Trophoblast cell (in vitro differentiated cells and primary cell): Measurements from ENCODE around the gene IFT57.

Experiments
- DNase-seq, 2 donors: peaks; one replicate each; pipeline ENCODE4 v3.0.0-alpha.2; 2016
- H2AFZ ChIP-seq: 2 replicates; pipeline ENCODE4 v1.6.1; 2013; ENCODE audit warnings: low read length, moderate library complexity, mild to moderate bottlenecking; ENCODE audit not compliant: insufficient read depth, poor library complexity
- H2AK5ac ChIP-seq: 2 replicates; pipeline ENCODE4 v1.6.1; 2013; ENCODE audit warnings: mild to moderate bottlenecking, low read length
- H2BK120ac ChIP-seq: 2 replicates; pipeline ENCODE4 v1.6.1; 2013; ENCODE audit warnings: low read length, mild to moderate bottlenecking, moderate library complexity; ENCODE audit not compliant: insufficient read depth, poor library complexity
- H2BK12ac ChIP-seq: 2 replicates; pipeline ENCODE4 v1.6.1; 2013; ENCODE audit warnings: mild to moderate bottlenecking, low read length, moderate library complexity
- H2BK5ac ChIP-seq: 2 replicates; pipeline ENCODE4 v1.6.1; 2013; ENCODE audit warnings: low read length, low read depth, moderate library complexity, mild to moderate bottlenecking; ENCODE audit not compliant: poor library complexity
- H3K14ac ChIP-seq: 2 replicates; pipeline ENCODE4 v1.6.1; 2013; ENCODE audit warnings: mild to moderate bottlenecking, low read length
- H3K18ac ChIP-seq: 2 replicates; pipeline ENCODE4 v1.6.1; 2013; ENCODE audit warnings: mild to moderate bottlenecking, low read length
- H3K23ac ChIP-seq: 2 replicates; pipeline ENCODE4 v1.6.1; 2013; ENCODE audit warnings: low read length
- H3K27ac ChIP-seq: 2 replicates; pipeline ENCODE4 v1.5.1; 2013; ENCODE audit warnings: low read depth, mild to moderate bottlenecking, inconsistent platforms, low read length, moderate library complexity
- H3K27me3 ChIP-seq: 2 replicates; pipeline ENCODE4 v1.6.1; 2013; ENCODE audit warnings: inconsistent platforms, mild to moderate bottlenecking, low read length, moderate library complexity; ENCODE audit not compliant: insufficient read depth
- H3K36me3 ChIP-seq, 2 experiments: 1 replicate in 1 of 2; 2 replicates in 1 of 2; pipeline ENCODE4 v1.6.1; 2013; ENCODE audit warnings: low read length in 2 of 2, mild to moderate bottlenecking in 2 of 2, moderate library complexity in 1 of 2; ENCODE audit not compliant: insufficient read depth in 2 of 2, control insufficient read depth in 1 of 2
- H3K4ac ChIP-seq: 2 replicates; pipeline ENCODE4 v1.6.1; 2013; ENCODE audit warnings: low read depth, mild to moderate bottlenecking, low read length, moderate library complexity
- H3K4me1 ChIP-seq, 2 experiments: 1 replicate in 1 of 2; 2 replicates in 1 of 2; pipeline ENCODE4 v1.6.1; 2013; ENCODE audit warnings: low read length in 2 of 2, mild to moderate bottlenecking in 2 of 2, moderate library complexity in 1 of 2; ENCODE audit not compliant: insufficient read depth in 2 of 2, control insufficient read depth in 1 of 2
- H3K4me2 ChIP-seq: 2 replicates; pipeline ENCODE4 v1.6.1; 2013; ENCODE audit warnings: inconsistent platforms, mild to moderate bottlenecking, low read length, moderate library complexity
- H3K4me3 ChIP-seq: 2 replicates; pipeline ENCODE4 v1.5.1; 2013; ENCODE audit warnings: mild to moderate bottlenecking, low read depth, low read length, inconsistent platforms
- H3K79me1 ChIP-seq: one replicate; pipeline ENCODE4 v1.6.1; 2013; ENCODE audit warnings: low read length
- H3K79me2 ChIP-seq: 2 replicates; pipeline ENCODE4 v1.6.1; 2013; ENCODE audit warnings: low read length, mild to moderate bottlenecking; ENCODE audit not compliant: control insufficient read depth, insufficient read depth, poor library complexity
- H3K9ac ChIP-seq: 2 replicates; pipeline ENCODE4 v1.6.1; 2013; ENCODE audit warnings: mild to moderate bottlenecking, low read length
- H3K9me3 ChIP-seq: 2 replicates; pipeline ENCODE4 v1.6.1; 2013; ENCODE audit warnings: low read depth, mild to moderate bottlenecking, control low read depth, inconsistent platforms, low read length; ENCODE audit not compliant: insufficient read depth
- H4K12ac ChIP-seq: 2 replicates; pipeline ENCODE4 v1.6.1; 2013; ENCODE audit warnings: low read depth, mild to moderate bottlenecking, low read length, moderate library complexity
- H4K8ac ChIP-seq: 2 replicates; pipeline ENCODE4 v1.6.1; 2013; ENCODE audit warnings: low read depth, mild to moderate bottlenecking, low read length, moderate library complexity
- H4K91ac ChIP-seq: one replicate; pipeline ENCODE4 v1.6.1; 2013; ENCODE audit warnings: low read depth, mild to moderate bottlenecking, low read length, moderate library complexity
- WGBS: extraction: QIAGEN DNeasy Blood & Tissue Kit; methylation state at CpG from one replicate; pipeline ENCODE4 v1.1.7; 2013; ENCODE audit warnings: missing lambda C conversion rate; ENCODE audit not compliant: insufficient read length, insufficient coverage; ENCODE audit errors: extremely low coverage; 5-methylcytosine and 5-hydroxymethylcytosine counted together

IFT57 gene

DNA sequence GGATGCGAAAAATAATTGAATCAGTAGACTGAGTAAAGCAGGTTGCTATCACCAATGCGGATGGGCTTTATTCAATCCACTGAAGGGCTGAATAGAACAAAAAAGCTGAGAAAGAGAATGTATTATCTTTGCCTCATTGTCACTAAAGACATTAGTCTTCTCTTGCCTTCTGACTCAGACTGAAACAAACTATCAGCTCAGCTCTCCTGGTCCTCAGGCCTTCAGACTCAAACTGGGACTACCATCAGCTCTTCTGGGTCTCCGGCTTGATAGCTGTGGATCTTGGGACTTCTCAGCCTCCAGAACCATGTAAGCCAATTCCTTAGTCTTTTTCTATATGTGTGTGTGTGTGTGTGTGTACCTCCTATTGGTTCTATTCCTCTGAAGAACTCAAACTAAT lies 12.6 kb downstream of the IFT57 start:
- Histone ChIP-seq H4K91ac (no peak overlapping the region), H3K79me1 (no peaks in the 10 kb centered on the region), H4K8ac (no peak overlapping the region), H2BK120ac (no peak overlapping the region), H4K12ac (no peak overlapping the region), H3K79me2 (no peaks in the 10 kb centered on the region), H3K27me3 (no peaks in the 10 kb centered on the region), H3K4me1 (no peaks in the 10 kb centered on the region), H3K4me3 (no peak overlapping the region), H3K27ac (no peak overlapping the region), H2BK5ac (no peak overlapping the region), H3K4me2 (no peak overlapping the region), H3K18ac (no peak overlapping the region), H2BK12ac (no peak overlapping the region), H3K14ac (no peak overlapping the region), H3K9me3 (no peaks in the 10 kb centered on the region), H3K9ac (no peak overlapping the region), H2AK5ac (no peak overlapping the region), H3K36me3 (peaks cover 2% of the 10 kb centered on the region in 2 experiments), H3K4ac (no peak overlapping the region), H2AFZ (no peak overlapping the region), H3K23ac (no peak overlapping the region)
- DNase-seq = no peak
- no CpG with 5 or more reads among the region's 3 CpGs for WGBS

DNA sequence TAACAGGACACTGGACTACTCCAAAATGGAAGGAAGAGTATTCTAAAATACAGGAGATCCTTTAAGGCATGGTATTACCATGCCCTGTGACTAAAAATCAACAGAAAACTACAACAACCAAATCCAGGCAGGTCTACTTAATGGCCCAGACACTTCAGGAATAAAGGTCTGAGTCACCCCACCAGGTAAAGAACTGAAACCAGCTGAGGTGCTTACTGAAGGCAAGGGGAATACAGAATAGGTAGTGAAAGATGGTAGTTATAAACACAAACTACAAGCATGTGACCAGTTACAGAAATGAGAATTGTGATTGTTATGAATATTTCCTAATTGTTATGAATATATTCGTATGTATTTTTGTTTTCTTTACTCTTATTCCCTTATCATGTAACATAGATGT lies 13.4 kb downstream of the IFT57 start:
- H3K14ac ChIP-seq = no peak overlapping the region
- H4K8ac ChIP-seq = no peak overlapping the region
- no peak overlapping the region for H3K27ac ChIP-seq
- peaks cover 2% of the 10 kb centered on the region in 2 experiments for H3K36me3 ChIP-seq
- H3K9me3 ChIP-seq = no peaks in the 10 kb centered on the region
- no peak overlapping the region for H2AFZ ChIP-seq
- H3K4me3 ChIP-seq = no peak overlapping the region
- no peaks in the 10 kb centered on the region for H3K4me1 ChIP-seq
- H4K12ac ChIP-seq = no peak overlapping the region
- no peak overlapping the region for H3K18ac ChIP-seq
- no peak overlapping the region for H2BK12ac ChIP-seq
- H3K79me1 ChIP-seq = no peaks in the 10 kb centered on the region
- no peak overlapping the region for H3K23ac ChIP-seq
- H3K27me3 ChIP-seq = no peaks in the 10 kb centered on the region
- no peak for DNase-seq
- no peak overlapping the region for H3K4ac ChIP-seq
- no peaks in the 10 kb centered on the region for H3K79me2 ChIP-seq
- no peak overlapping the region for H3K4me2 ChIP-seq
- no peak overlapping the region for H2AK5ac ChIP-seq
- no peak overlapping the region for H4K91ac ChIP-seq
- no peak overlapping the region for H3K9ac ChIP-seq
- no peak overlapping the region for H2BK120ac ChIP-seq
- no CpG with 5 or more reads among the region's 1 CpG for WGBS
- no peak overlapping the region for H2BK5ac ChIP-seq

DNA sequence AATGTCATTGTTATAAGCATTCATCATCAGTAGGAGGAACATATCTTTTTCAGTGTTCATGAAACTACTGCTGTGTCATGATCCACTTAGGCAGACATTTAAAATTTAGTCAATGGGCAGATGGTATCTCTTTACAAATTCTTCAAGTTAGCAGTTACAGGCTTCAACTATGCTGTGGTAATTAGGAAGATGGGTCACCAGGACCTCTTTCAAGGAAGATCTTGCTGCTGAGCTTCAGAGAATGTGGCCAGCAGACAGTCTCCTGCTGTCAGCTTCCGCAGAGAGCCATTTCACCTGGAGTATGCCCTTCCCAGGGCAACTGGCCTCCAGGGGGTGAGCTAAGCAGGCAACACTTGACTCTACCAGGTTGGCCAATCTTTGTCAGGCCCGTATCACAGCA lies 19.4 kb downstream of the IFT57 start:
- no peak overlapping the region for H2BK12ac ChIP-seq
- H3K27me3 ChIP-seq = no peaks in the 10 kb centered on the region
- H4K12ac ChIP-seq = no peak overlapping the region
- H3K4me1 ChIP-seq = no peaks in the 10 kb centered on the region
- H3K9me3 ChIP-seq = no peaks in the 10 kb centered on the region
- no peak overlapping the region for H3K4me2 ChIP-seq
- no peak overlapping the region for H4K8ac ChIP-seq
- no peak overlapping the region for H3K23ac ChIP-seq
- H3K79me1 ChIP-seq = no peaks in the 10 kb centered on the region
- no peak overlapping the region for H3K18ac ChIP-seq
- H2AFZ ChIP-seq = no peak overlapping the region
- WGBS = no CpG with 5 or more reads among the region's 2 CpGs
- no peak overlapping the region for H3K4ac ChIP-seq
- H3K27ac ChIP-seq = no peak overlapping the region
- no peak overlapping the region for H2BK120ac ChIP-seq
- no peaks in the 10 kb centered on the region for H3K36me3 ChIP-seq
- peak; percentile 58 to 72 for DNase-seq
- H3K4me3 ChIP-seq = no peak overlapping the region
- H3K79me2 ChIP-seq = no peaks in the 10 kb centered on the region
- H2AK5ac ChIP-seq = no peak overlapping the region
- no peak overlapping the region for H3K9ac ChIP-seq
- no peak overlapping the region for H3K14ac ChIP-seq
- no peak overlapping the region for H2BK5ac ChIP-seq
- no peak overlapping the region for H4K91ac ChIP-seq

DNA sequence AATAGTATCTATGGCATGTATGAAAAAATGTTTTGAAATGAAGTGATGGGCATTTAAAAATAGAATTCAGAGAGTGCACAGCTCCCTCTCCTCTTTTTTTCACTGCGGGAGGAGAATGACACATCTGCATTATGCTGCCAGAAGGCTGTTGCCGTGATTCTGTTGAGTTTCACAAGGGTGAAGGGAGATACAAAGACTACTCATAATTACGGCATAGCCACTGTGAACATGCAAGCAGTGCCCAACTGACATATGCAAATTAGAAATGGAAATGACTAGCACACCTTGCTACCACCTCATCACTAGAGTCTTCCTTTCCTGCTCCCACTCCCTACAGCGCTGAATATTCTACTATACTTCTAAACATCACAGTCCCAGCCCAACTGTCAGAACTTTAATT lies 20.1 kb downstream of the IFT57 start:
- no CpG with 5 or more reads among the region's 4 CpGs for WGBS
- Histone ChIP-seq H3K18ac (no peak overlapping the region), H3K4ac (no peak overlapping the region), H4K12ac (no peak overlapping the region), H3K36me3 (no peaks in the 10 kb centered on the region), H2AFZ (no peak overlapping the region), H3K23ac (no peak overlapping the region), H2BK120ac (no peak overlapping the region), H2BK5ac (no peak overlapping the region), H3K4me2 (no peak overlapping the region), H3K14ac (no peak overlapping the region), H3K27ac (no peak overlapping the region), H3K4me3 (no peak overlapping the region), H2AK5ac (no peak overlapping the region), H3K79me1 (no peaks in the 10 kb centered on the region), H4K91ac (no peak overlapping the region), H2BK12ac (no peak overlapping the region), H3K9ac (no peak overlapping the region), H4K8ac (no peak overlapping the region), H3K27me3 (no peaks in the 10 kb centered on the region), H3K79me2 (no peaks in the 10 kb centered on the region), H3K4me1 (no peaks in the 10 kb centered on the region), H3K9me3 (no peaks in the 10 kb centered on the region)
- no peak for DNase-seq

DNA sequence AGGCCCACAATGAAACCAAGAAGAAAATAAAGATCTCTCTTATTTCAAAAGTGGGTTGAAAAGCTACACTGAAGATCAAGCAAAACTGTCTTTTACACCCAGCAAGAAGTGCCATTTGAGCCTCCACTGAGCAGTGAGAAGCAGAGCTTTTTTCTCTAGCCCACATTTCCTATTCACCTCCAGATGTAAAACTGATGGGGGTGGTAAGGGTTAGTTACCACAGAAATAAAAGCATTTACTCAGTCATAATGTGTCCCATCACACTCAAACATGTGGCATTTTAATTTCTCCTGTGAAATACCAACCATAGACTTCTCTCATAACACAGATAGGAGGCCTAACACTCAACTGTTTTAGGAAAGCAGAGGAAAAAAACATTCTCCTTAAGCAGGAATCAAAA lies 21.0 kb downstream of the IFT57 start:
- H3K14ac ChIP-seq = no peak overlapping the region
- H3K4me3 ChIP-seq = no peak overlapping the region
- no peak overlapping the region for H2BK120ac ChIP-seq
- H3K79me1 ChIP-seq = no peaks in the 10 kb centered on the region
- no peaks in the 10 kb centered on the region for H3K36me3 ChIP-seq
- H3K27ac ChIP-seq = no peak overlapping the region
- H4K12ac ChIP-seq = no peak overlapping the region
- no peak overlapping the region for H3K9ac ChIP-seq
- no peak overlapping the region for H2BK5ac ChIP-seq
- no peak overlapping the region for H3K18ac ChIP-seq
- H4K91ac ChIP-seq = no peak overlapping the region
- H4K8ac ChIP-seq = no peak overlapping the region
- no peak overlapping the region for H2AFZ ChIP-seq
- H3K9me3 ChIP-seq = no peaks in the 10 kb centered on the region
- no peak overlapping the region for H3K4me2 ChIP-seq
- H3K4ac ChIP-seq = no peak overlapping the region
- H3K79me2 ChIP-seq = no peaks in the 10 kb centered on the region
- H3K4me1 ChIP-seq = no peaks in the 10 kb centered on the region
- no peak overlapping the region for H2BK12ac ChIP-seq
- no peaks in the 10 kb centered on the region for H3K27me3 ChIP-seq
- no peak for DNase-seq
- H2AK5ac ChIP-seq = no peak overlapping the region
- no peak overlapping the region for H3K23ac ChIP-seq
